GM23338 (cell line): ENCODE data around the gene PTGR3.

Experiments used
- CTCF ChIP-seq, 2 experiments: fragments of 200-600 bp in 1 of 2; sonication (generic) in 1 of 2; conservative IDR thresholded peaks; 2 replicates each; pipeline versions ENCODE4 v1.5.1 to v1.6.1; 2016 to 2017; ENCODE audit warnings: antibody characterized with exemption in 2 of 2, low read depth in 2 of 2, mild to moderate bottlenecking in 2 of 2, moderate library complexity in 1 of 2
- ETS1 ChIP-seq: IDR thresholded peaks from 2 replicates; pipeline ENCODE4 v1.6.1; 2016; ENCODE audit warnings: antibody characterized with exemption
- NANOG ChIP-seq: IDR thresholded peaks from 2 replicates; pipeline ENCODE4 v1.6.1; 2016; ENCODE audit warnings: antibody characterized with exemption, borderline replicate concordance
- ZNF462 ChIP-seq: fragments of 250-450 bp; sonication (Bioruptor Pico); IDR thresholded peaks from 2 replicates; pipeline ENCODE4 v1.5.0; 2020; ENCODE audit warnings: mild to moderate bottlenecking, moderate library complexity

- TF ChIP-seq ETS1 = no peak
- no peak for TF ChIP-seq CTCF (conservative IDR thresholded peaks at IDR 0.05; ENCODE audit: low read depth in 2 of 2)
- no peak for TF ChIP-seq NANOG
- no peak for TF ChIP-seq ZNF462 (CRISPR knock-in tag)
Measured at GRCh38 chr18:75211626-75211952, 2.6 kb upstream of the PTGR3 start.
